ENCODE results near the gene SUV39H1. TPM values are rescaled to one million over a fixed set of nuclear protein-coding genes. Genes with fewer than 3 reads are reported as not detected.

SUV39H1 gene
- polyA plus RNA-seq, 1 experiment, result 2.4 TPM

GRCh38 chrX:48702716-48703115 lies 6.2 kb downstream of the SUV39H1 start:
- H3K27ac ChIP-seq (ENCODE audit: low read depth, low read length), result no peak overlapping the region
- H3K4me3 ChIP-seq (ENCODE audit: low read depth, low read length), result no peak overlapping the region
- no peaks in the 10 kb centered on the region for H3K27me3 ChIP-seq (ENCODE audit: control insufficient read depth, insufficient read depth, low read length)
- H3K9me3 ChIP-seq (ENCODE audit: control insufficient read depth, insufficient read depth, low read length), result no peaks in the 10 kb centered on the region
- ChIA-PET CTCF (no interaction called here), POLR2A (interaction anchor here (0.9 kb wide), 1 partner anchor 35 kb away, joined by 3 read pairs; no protein-coding TSS in a partner anchor)
- TF ChIP-seq CTCF (IDR thresholded peaks at IDR 0.05; ENCODE audit: low read depth, low read length), result no peak
- DNase-seq (ENCODE audit: low read depth, low spot score), result no peak

- Histone ChIP-seq H3K27ac (ENCODE audit: low read depth, low read length) (no peak overlapping the region), H3K4me3 (ENCODE audit: low read depth, low read length) (no peak overlapping the region), H3K9me3 (ENCODE audit: control insufficient read depth, insufficient read depth, low read length) (no peaks in the 10 kb centered on the region), H3K27me3 (ENCODE audit: control insufficient read depth, insufficient read depth, low read length) (no peaks in the 10 kb centered on the region)
- ChIA-PET POLR2A (interaction anchor here (1.5 kb wide), 1 partner anchor 98 kb away, joined by 5 read pairs; the partner anchor contains the start of gene HDAC6), CTCF (interaction anchor here (0.6 kb wide), 1 partner anchor 27 kb away, joined by 4 read pairs; no protein-coding TSS in a partner anchor)
- no peak for TF ChIP-seq CTCF (IDR thresholded peaks at IDR 0.05; ENCODE audit: low read depth, low read length)
- DNase-seq (ENCODE audit: low read depth, low spot score), result no peak
Measured at GRCh38 chrX:48703228-48703627, 6.7 kb downstream of the SUV39H1 start.

- ChIA-PET CTCF (interaction anchor here (0.6 kb wide), 1 partner anchor 26 kb away, joined by 4 read pairs; no protein-coding TSS in a partner anchor), POLR2A (interaction anchor here (0.6 to 1.5 kb wide), 3 partner anchors 32 to 98 kb away, joined by 3 to 9 read pairs (median 5); partner anchors contain the start of gene HDAC6)
- 0 out of 2 replicates have a peak, but pooled peaks have one; percentile 9 for TF ChIP-seq CTCF (IDR thresholded peaks at IDR 0.05; ENCODE audit: low read depth, low read length)
- no peak overlapping the region for H3K4me3 ChIP-seq (ENCODE audit: low read depth, low read length)
- H3K9me3 ChIP-seq (ENCODE audit: control insufficient read depth, insufficient read depth, low read length), result no peaks in the 10 kb centered on the region
- no peaks in the 10 kb centered on the region for H3K27me3 ChIP-seq (ENCODE audit: control insufficient read depth, insufficient read depth, low read length)
- no peak for DNase-seq (ENCODE audit: low read depth, low spot score)
- no peak overlapping the region for H3K27ac ChIP-seq (ENCODE audit: low read depth, low read length)
Measured at GRCh38 chrX:48703642-48704481, 7.3 kb downstream of the SUV39H1 start.

GRCh38 chrX:48705871-48706270 lies 9.3 kb downstream of the SUV39H1 start:
- H3K4me3 ChIP-seq (ENCODE audit: low read depth, low read length), result no peak overlapping the region
- no peak for TF ChIP-seq CTCF (IDR thresholded peaks at IDR 0.05; ENCODE audit: low read depth, low read length)
- POLR2A ChIA-PET, result no interaction called here
- CTCF ChIA-PET, result no interaction called here
- no peak for DNase-seq (ENCODE audit: low read depth, low spot score)
- H3K27me3 ChIP-seq (ENCODE audit: control insufficient read depth, insufficient read depth, low read length), result no peaks in the 10 kb centered on the region
- H3K27ac ChIP-seq (ENCODE audit: low read depth, low read length), result no peak overlapping the region
- no peaks in the 10 kb centered on the region for H3K9me3 ChIP-seq (ENCODE audit: control insufficient read depth, insufficient read depth, low read length)

GRCh38 chrX:48709522-48710112 lies 13.1 kb downstream of the SUV39H1 start:
- CTCF ChIA-PET, result no interaction called here
- Histone ChIP-seq H3K9me3 (ENCODE audit: control insufficient read depth, insufficient read depth, low read length) (no peaks in the 10 kb centered on the region), H3K27ac (ENCODE audit: low read depth, low read length) (no peak overlapping the region), H3K27me3 (ENCODE audit: control insufficient read depth, insufficient read depth, low read length) (no peaks in the 10 kb centered on the region), H3K4me3 (ENCODE audit: low read depth, low read length) (no peak overlapping the region)
- no peak for TF ChIP-seq CTCF (IDR thresholded peaks at IDR 0.05; ENCODE audit: low read depth, low read length)
- POLR2A ChIA-PET, result no interaction called here
- no peak for DNase-seq (ENCODE audit: low read depth, low spot score)
